GM06990 (cell line): Measurements from ENCODE around the gene SYP.

Experiments
- DNase-seq: peaks from one replicate; pipeline ENCODE4 v3.0.0-alpha.2; 2011; ENCODE audit not compliant: insufficient read length; ENCODE audit errors: extremely low read depth
- H3K27me3 ChIP-seq: replicated peaks from 2 replicates; pipeline ENCODE4 v1.6.0; 2011; ENCODE audit warnings: low read length; ENCODE audit not compliant: control insufficient read depth, insufficient read depth
- H3K36me3 ChIP-seq: 2 replicates; pipeline ENCODE4 v1.5.1; 2011; ENCODE audit warnings: low read length; ENCODE audit not compliant: control insufficient read depth, insufficient read depth
- H3K4me3 ChIP-seq: replicated peaks from 2 replicates; pipeline ENCODE4 v1.5.1; 2011; ENCODE audit warnings: low read depth, mild to moderate bottlenecking, control low read depth, low read length
- TF ChIP-seq, protein P1 (sequence below): IDR thresholded peaks from 2 replicates; pipeline ENCODE4 v1.5.1; 2011; ENCODE audit warnings: low read length, control low read depth, mild to moderate bottlenecking, inconsistent platforms; ENCODE audit not compliant: insufficient read depth, poor library complexity, severe bottlenecking

Gene SYP

DNA sequence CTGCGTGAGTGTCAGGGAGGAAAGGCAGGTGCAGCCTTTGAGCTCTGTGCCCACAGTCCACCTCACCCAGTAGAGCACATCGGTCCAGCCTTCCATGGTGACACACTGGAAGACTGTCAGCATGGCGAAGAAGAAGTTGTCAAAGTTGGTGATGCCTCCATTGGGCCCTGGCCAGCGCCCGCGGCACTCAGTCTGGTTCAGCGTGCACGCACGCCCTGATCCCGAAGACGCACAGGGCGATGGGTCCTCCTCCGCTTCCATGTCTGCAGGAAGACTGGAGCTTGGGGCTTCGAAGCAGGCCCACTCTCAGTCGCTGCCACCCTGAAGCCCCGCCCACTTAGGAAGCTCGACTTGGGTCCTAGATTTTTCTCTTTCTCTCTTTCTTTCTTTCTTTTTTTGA is 28.2 kb upstream of the SYP start:
- Histone ChIP-seq H3K4me3 (no peak overlapping the region), H3K27me3 (no peaks in the 10 kb centered on the region), H3K36me3 (no peaks in the 10 kb centered on the region)
- TF ChIP-seq, protein P1, sequence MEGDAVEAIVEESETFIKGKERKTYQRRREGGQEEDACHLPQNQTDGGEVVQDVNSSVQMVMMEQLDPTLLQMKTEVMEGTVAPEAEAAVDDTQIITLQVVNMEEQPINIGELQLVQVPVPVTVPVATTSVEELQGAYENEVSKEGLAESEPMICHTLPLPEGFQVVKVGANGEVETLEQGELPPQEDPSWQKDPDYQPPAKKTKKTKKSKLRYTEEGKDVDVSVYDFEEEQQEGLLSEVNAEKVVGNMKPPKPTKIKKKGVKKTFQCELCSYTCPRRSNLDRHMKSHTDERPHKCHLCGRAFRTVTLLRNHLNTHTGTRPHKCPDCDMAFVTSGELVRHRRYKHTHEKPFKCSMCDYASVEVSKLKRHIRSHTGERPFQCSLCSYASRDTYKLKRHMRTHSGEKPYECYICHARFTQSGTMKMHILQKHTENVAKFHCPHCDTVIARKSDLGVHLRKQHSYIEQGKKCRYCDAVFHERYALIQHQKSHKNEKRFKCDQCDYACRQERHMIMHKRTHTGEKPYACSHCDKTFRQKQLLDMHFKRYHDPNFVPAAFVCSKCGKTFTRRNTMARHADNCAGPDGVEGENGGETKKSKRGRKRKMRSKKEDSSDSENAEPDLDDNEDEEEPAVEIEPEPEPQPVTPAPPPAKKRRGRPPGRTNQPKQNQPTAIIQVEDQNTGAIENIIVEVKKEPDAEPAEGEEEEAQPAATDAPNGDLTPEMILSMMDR: no peak
- no peak for DNase-seq

DNA sequence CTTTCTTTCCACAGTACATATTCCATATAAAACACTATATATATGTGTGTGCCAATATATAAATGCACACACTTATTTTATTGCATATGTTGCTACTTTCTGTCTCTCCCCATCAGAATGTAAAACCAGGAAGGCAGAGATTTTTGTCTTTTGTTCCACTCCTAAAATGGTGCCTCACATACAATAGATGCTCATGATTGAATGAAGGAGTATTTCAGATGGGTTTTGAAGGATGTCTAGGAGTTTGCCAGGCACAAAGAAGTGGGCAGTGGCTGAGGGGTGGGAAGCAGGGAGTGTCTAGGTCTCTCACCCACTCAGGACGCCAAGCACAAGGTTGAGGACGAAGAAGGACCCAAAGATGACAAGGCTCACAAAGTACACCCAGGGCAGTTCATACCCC is 27.7 kb upstream of the SYP start:
- no peaks in the 10 kb centered on the region for H3K27me3 ChIP-seq
- TF ChIP-seq, protein P1: no peak
- no peaks in the 10 kb centered on the region for H3K36me3 ChIP-seq
- H3K4me3 ChIP-seq: no peak overlapping the region
- no peak for DNase-seq

GRCh38 chrX:49226946-49227345 is 27.0 kb upstream of the SYP start:
- no peak for DNase-seq
- TF ChIP-seq, protein P1: no peak
- H3K27me3 ChIP-seq: no peaks in the 10 kb centered on the region
- H3K36me3 ChIP-seq: no peaks in the 10 kb centered on the region
- no peak overlapping the region for H3K4me3 ChIP-seq

GRCh38 chrX:49225858-49226257 is 25.9 kb upstream of the SYP start:
- H3K27me3 ChIP-seq: no peaks in the 10 kb centered on the region
- TF ChIP-seq, protein P1: no peak
- no peak overlapping the region for H3K4me3 ChIP-seq
- H3K36me3 ChIP-seq: no peaks in the 10 kb centered on the region
- no peak for DNase-seq

- no peak overlapping the region for H3K4me3 ChIP-seq
- TF ChIP-seq, protein P1: no peak
- no peaks in the 10 kb centered on the region for H3K27me3 ChIP-seq
Observed at GRCh38 chrX:49221868-49222267, 21.9 kb upstream of the SYP start.

GRCh38 chrX:49220100-49220499 is 20.1 kb upstream of the SYP start:
- Histone ChIP-seq H3K4me3 (no peak overlapping the region), H3K36me3 (no peaks in the 10 kb centered on the region), H3K27me3 (no peaks in the 10 kb centered on the region)
- DNase-seq: no peak
- TF ChIP-seq, protein P1: no peak

More at GRCh38 chrX:49221868-49222267, 21.9 kb upstream of the SYP start:
- DNase-seq: no peak
- H3K36me3 ChIP-seq: no peaks in the 10 kb centered on the region
